K562 (cell line): ENCODE measurements around the gene TSPAN1. TPM values are rescaled to one million over a fixed set of nuclear protein-coding genes. Genes with fewer than 3 reads are reported as not detected.
A peak's percentile ranks its signal among the peaks of the same experiment; 100 is the strongest.

Source experiments
- CXXC5 ChIP-seq: fragments of 250-450 bp; sonication (Bioruptor Pico); IDR thresholded peaks from 2 replicates; pipeline ENCODE4 v1.8.0; 2022; ENCODE audit warnings: inconsistent platforms, mild to moderate bottlenecking, moderate library complexity
- FOSL1 ChIP-seq: fragments of 200-800 bp; sonication (Bioruptor generic); conservative IDR thresholded peaks from 2 replicates; pipeline ENCODE4 v1.6.1; 2016; ENCODE audit warnings: missing genetic modification characterization, missing compliant biosample characterization
- FOXP4 ChIP-seq: sonication (generic); formaldehyde crosslinking; IDR thresholded peaks from 2 replicates; pipeline ENCODE4 v1.8.0; 2022; ENCODE audit warnings: mild to moderate bottlenecking, missing genetic modification reagents, borderline replicate concordance
- GTF3C2 ChIP-seq: IDR thresholded peaks from 3 replicates; pipeline ENCODE4 v1.6.1; 2011; ENCODE audit warnings: borderline replicate concordance, mild to moderate bottlenecking, moderate library complexity; ENCODE audit not compliant: insufficient read length; ENCODE audit errors: extremely low read depth
- IFI16 ChIP-seq: fragments of 250-450 bp; sonication (Bioruptor Pico); IDR thresholded peaks from 2 replicates; pipeline ENCODE4 v2.1.2; 2022; ENCODE audit warnings: mild to moderate bottlenecking, inconsistent platforms
- RFX1 ChIP-seq: fragments of 450-650 bp; IDR thresholded peaks from 2 replicates; pipeline ENCODE4 v1.6.1; 2016; ENCODE audit warnings: mild to moderate bottlenecking, moderate library complexity
- ZNF24 ChIP-seq: fragments of 450-650 bp; IDR thresholded peaks from 2 replicates; pipeline ENCODE4 v1.6.1; 2016
- ZNF740 ChIP-seq, 3 experiments: fragments of 200-800 bp in 1 of 3; sonication (Bioruptor generic) in 1 of 3; sonication (generic) in 1 of 3; formaldehyde crosslinking in 1 of 3; IDR thresholded peaks; 2 replicates each; pipeline versions ENCODE4 v1.6.1 to v1.8.0; 2016 to 2022; ENCODE audit warnings: mild to moderate bottlenecking in 2 of 3, missing compliant biosample characterization in 2 of 3, missing genetic modification characterization in 2 of 3, missing genetic modification reagents in 1 of 3
- ZNF75A ChIP-seq: fragments of 450-650 bp; formaldehyde crosslinking; IDR thresholded peaks from 2 replicates; pipeline ENCODE4 v1.4.0; 2020; ENCODE audit warnings: mild to moderate bottlenecking
- polyA plus RNA-seq, 8 experiments: library from polyadenylated mRNA; depleted of rRNA in 4 of 8; stranded (reverse) in 5 of 8; unstranded in 3 of 8; fragments of >200 nt; fragmentation: Nextera tagmentation in 2 of 8; fragmentation: Illumina TruSeq in 1 of 8; extraction: Ambion mirVana in 2 of 8; extraction: Trizol in 1 of 8; gene quantifications; 2 replicates each; pipeline versions ENCODE4 v1.2.1 to v1.2.3, GENCODE V29; 2011 to 2014; ENCODE audit warnings: inconsistent platforms in 1 of 8, missing spikeins in 1 of 8
- total RNA-seq, 7 experiments: library from RNA; depleted of rRNA in 6 of 7; stranded (reverse); fragments of >200 nt in 6 of 7; fragmentation: Illumina TruSeq in 2 of 7; extraction: Trizol in 2 of 7; gene quantifications; 2 replicates each; pipeline versions ENCODE4 v1.2.1 to v1.2.3, GENCODE V29; 2011 to 2021; ENCODE audit warnings: low replicate concordance in 1 of 7
- TF ChIP-seq, protein P1 (sequence below), 2 experiments: fragments of 450-650 bp; formaldehyde crosslinking in 1 of 2; IDR thresholded peaks; 2 replicates each; pipeline versions ENCODE4 v1.4.0 to v1.6.1; 2014 to 2020; ENCODE audit warnings: mild to moderate bottlenecking in 2 of 2, borderline replicate concordance in 1 of 2, low read depth in 1 of 2

The TSPAN1 gene
- total and polyA plus RNA-seq, 9 of the 15 experiments (the other 6 are each of a cell fraction or from before 2014, with no cell fraction given), result 0.58 TPM; not detected in 8

DNA sequence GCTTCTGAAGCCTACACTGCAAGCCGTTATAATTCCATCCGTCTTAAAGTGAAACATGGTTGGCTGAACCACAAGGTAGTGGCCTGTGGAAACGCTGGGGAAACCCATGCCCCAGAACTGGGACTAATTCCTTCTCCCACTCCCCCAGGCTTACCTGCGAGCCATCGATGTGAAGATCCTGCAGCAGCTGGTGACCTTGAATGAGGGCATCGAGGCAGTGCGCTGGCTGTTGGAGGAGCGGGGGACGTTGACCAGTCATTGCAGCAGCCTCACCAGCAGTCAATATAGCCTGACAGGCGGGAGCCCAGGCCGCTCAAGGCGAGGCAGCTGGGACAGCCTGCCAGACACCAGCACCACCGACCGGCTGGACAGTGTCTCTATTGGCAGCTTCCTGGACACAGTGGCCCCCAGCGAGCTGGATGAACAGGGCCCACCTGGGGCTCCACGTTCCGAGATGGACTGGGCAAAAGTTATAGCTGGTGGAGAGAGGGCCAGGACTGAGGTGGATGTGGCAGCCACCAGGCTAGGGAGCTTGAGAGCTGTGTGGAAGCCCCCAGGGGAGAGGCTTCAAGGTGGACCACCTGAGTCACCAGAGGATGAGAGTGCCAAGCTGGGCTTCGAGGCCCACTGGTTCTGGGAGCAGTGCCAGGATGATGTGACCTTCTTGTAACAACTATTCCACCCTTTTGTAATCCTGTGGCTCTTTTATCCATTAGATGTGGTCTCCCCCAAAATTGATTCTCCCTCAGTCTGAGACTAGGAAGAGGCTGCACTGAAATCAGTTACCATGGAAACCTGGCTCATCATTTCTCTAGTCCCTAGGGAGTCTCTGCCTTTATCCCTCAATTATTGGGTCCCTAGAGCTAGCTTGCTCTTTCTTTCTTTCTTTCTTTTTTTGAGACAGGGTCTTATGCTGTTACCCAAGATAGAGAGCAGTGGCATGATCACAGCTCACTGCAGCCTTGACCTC, 44.9 kb downstream of the TSPAN1 start (continued):
- TF ChIP-seq FOXP4 (CRISPR knock-in tag) (no peak), GTF3C2 (no peak), IFI16 (no peak), CXXC5 (CRISPR knock-in tag) (no peak), ZNF24 (no peak), FOSL1 (tag) (no peak), RFX1 (peak; percentile 89), ZNF740 (CRISPR knock-in tag; IDR thresholded peaks at IDR 0.05) (no peak), ZNF740 (tag; IDR thresholded peaks at IDR 0.05) (no peak), ZNF75A (no peak)
- TF ChIP-seq, protein P1, sequence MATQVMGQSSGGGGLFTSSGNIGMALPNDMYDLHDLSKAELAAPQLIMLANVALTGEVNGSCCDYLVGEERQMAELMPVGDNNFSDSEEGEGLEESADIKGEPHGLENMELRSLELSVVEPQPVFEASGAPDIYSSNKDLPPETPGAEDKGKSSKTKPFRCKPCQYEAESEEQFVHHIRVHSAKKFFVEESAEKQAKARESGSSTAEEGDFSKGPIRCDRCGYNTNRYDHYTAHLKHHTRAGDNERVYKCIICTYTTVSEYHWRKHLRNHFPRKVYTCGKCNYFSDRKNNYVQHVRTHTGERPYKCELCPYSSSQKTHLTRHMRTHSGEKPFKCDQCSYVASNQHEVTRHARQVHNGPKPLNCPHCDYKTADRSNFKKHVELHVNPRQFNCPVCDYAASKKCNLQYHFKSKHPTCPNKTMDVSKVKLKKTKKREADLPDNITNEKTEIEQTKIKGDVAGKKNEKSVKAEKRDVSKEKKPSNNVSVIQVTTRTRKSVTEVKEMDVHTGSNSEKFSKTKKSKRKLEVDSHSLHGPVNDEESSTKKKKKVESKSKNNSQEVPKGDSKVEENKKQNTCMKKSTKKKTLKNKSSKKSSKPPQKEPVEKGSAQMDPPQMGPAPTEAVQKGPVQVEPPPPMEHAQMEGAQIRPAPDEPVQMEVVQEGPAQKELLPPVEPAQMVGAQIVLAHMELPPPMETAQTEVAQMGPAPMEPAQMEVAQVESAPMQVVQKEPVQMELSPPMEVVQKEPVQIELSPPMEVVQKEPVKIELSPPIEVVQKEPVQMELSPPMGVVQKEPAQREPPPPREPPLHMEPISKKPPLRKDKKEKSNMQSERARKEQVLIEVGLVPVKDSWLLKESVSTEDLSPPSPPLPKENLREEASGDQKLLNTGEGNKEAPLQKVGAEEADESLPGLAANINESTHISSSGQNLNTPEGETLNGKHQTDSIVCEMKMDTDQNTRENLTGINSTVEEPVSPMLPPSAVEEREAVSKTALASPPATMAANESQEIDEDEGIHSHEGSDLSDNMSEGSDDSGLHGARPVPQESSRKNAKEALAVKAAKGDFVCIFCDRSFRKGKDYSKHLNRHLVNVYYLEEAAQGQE (IDR thresholded peaks at IDR 0.05; ENCODE audit: borderline replicate concordance), result peak; percentile 36; the same call in 1 of the 2 replicates
- TF ChIP-seq, protein P1 (CRISPR knock-in tag; IDR thresholded peaks at IDR 0.05; ENCODE audit: low read depth), result no peak
